Measurements from ENCODE around the gene GPR180.

- TF ChIP-seq CTCF (IDR thresholded peaks at IDR 0.05) (no peak), POLR2AphosphoS5 (IDR thresholded peaks at IDR 0.05; ENCODE audit: insufficient read depth in 1 of 2, low read depth in 1 of 2) (no peak), POLR2A (IDR thresholded peaks at IDR 0.05) (no peak)
These were observed 54.5 kb downstream of the GPR180 start for GRCh38 chr13:94656176-94656575.
